ENCODE measurements around the gene TBC1D22B. TPM values are rescaled to one million over a fixed set of nuclear protein-coding genes. Genes with fewer than 3 reads are reported as not detected.
"Not testable (repeated sequence)": the region's sequence is repeated elsewhere in the genome, so short reads cannot be mapped to it uniquely, and the experiment has no call there.

The TBC1D22B gene
- total RNA-seq, 1 donor from 2014 or later, result 16.5 TPM

GRCh38 chr6:37293426-37293825 lies 35.9 kb downstream of the TBC1D22B start:
- no peak overlapping the region for H3K9ac ChIP-seq
- no peak overlapping the region for H3K4me3 ChIP-seq
- H3K4me1 ChIP-seq, result no peaks in the 10 kb centered on the region
- H3K27ac ChIP-seq, result no peak overlapping the region
- H3K36me3 Mint-ChIP-seq, result peaks cover 40% of the 10 kb centered on the region
- H3K4me3 Mint-ChIP-seq, result no peak overlapping the region
- peaks cover 6% of the 10 kb centered on the region for H3K36me3 ChIP-seq
- peaks cover 3% of the 10 kb centered on the region for H4K20me1 ChIP-seq (ENCODE audit: low read depth)
- no peak overlapping the region for H3K4me2 ChIP-seq
- H3K27me3 ChIP-seq, result no peaks in the 10 kb centered on the region
- peaks cover 8% of the 10 kb centered on the region for H3K27me3 Mint-ChIP-seq (ENCODE audit: insufficient read depth, low read depth)
- H3F3A ChIP-seq (ENCODE audit: low read depth), result no peaks in the 10 kb centered on the region
- H3K4me1 Mint-ChIP-seq, result no peaks in the 10 kb centered on the region
- no peaks in the 10 kb centered on the region for H3K9me3 Mint-ChIP-seq
- TF ChIP-seq CTCF (IDR thresholded peaks at IDR 0.05) (no peak), EZH2phosphoT487 (IDR thresholded peaks at IDR 0.05) (no peak), EZH2 (IDR thresholded peaks at IDR 0.05) (no peak)
- no peaks in the 10 kb centered on the region for H3K9me3 ChIP-seq (ENCODE audit: low read depth)
- H3K79me2 ChIP-seq (ENCODE audit: low read depth), result no peaks in the 10 kb centered on the region
- H3K27ac Mint-ChIP-seq, result no peak overlapping the region
- no peak overlapping the region for H2AFZ ChIP-seq (replicated peaks)
- DNase-seq (ENCODE audit: low spot score), result no peak

GRCh38 chr6:37297637-37298036 lies 40.1 kb downstream of the TBC1D22B start:
- not testable (repeated sequence) for H3K9me3 Mint-ChIP-seq; H2AFZ ChIP-seq (replicated peaks); DNase-seq (ENCODE audit: low spot score); H3F3A ChIP-seq (ENCODE audit: low read depth); H3K36me3 ChIP-seq; H3K27ac ChIP-seq; H3K4me1 Mint-ChIP-seq; H4K20me1 ChIP-seq (ENCODE audit: low read depth); H3K4me3 Mint-ChIP-seq; H3K4me1 ChIP-seq; H3K9ac ChIP-seq; H3K27ac Mint-ChIP-seq; H3K4me2 ChIP-seq; H3K27me3 Mint-ChIP-seq (ENCODE audit: insufficient read depth, low read depth); H3K4me3 ChIP-seq; H3K9me3 ChIP-seq (ENCODE audit: low read depth); H3K79me2 ChIP-seq (ENCODE audit: low read depth); H3K27me3 ChIP-seq
- peaks cover 34% of the 10 kb centered on the region for H3K36me3 Mint-ChIP-seq

GRCh38 chr6:37298958-37299357 lies 41.4 kb downstream of the TBC1D22B start:
- TF ChIP-seq CTCF (IDR thresholded peaks at IDR 0.05) (no peak), EZH2phosphoT487 (IDR thresholded peaks at IDR 0.05) (no peak), EZH2 (IDR thresholded peaks at IDR 0.05) (no peak)
- Histone ChIP-seq H4K20me1 (ENCODE audit: low read depth) (peaks cover 4% of the 10 kb centered on the region), H3K27ac (no peak overlapping the region), H2AFZ (replicated peaks) (no peak overlapping the region), H3K36me3 (peaks cover 6% of the 10 kb centered on the region), H3K4me3 (no peak overlapping the region), H3K9me3 (ENCODE audit: low read depth) (no peaks in the 10 kb centered on the region), H3K4me1 (no peaks in the 10 kb centered on the region), H3K79me2 (ENCODE audit: low read depth) (no peaks in the 10 kb centered on the region), H3K4me2 (no peak overlapping the region), H3K27me3 (no peaks in the 10 kb centered on the region), H3K9ac (no peak overlapping the region), H3F3A (ENCODE audit: low read depth) (peaks cover 9% of the 10 kb centered on the region)
- Mint-ChIP-seq H3K4me3 (no peak overlapping the region), H3K4me1 (peaks cover 8% of the 10 kb centered on the region), H3K9me3 (peaks cover 2% of the 10 kb centered on the region), H3K36me3 (peaks cover 25% of the 10 kb centered on the region), H3K27me3 (ENCODE audit: insufficient read depth, low read depth) (no peaks in the 10 kb centered on the region), H3K27ac (no peak overlapping the region)
- no peak for DNase-seq (ENCODE audit: low spot score)

GRCh38 chr6:37299990-37300389 lies 42.4 kb downstream of the TBC1D22B start:
- H3K27me3 ChIP-seq, result no peaks in the 10 kb centered on the region
- Mint-ChIP-seq H3K4me3 (no peak overlapping the region), H3K4me1 (peaks cover 8% of the 10 kb centered on the region), H3K27me3 (ENCODE audit: insufficient read depth, low read depth) (no peaks in the 10 kb centered on the region), H3K36me3 (peaks cover 21% of the 10 kb centered on the region), H3K27ac (no peak overlapping the region), H3K9me3 (peaks cover 2% of the 10 kb centered on the region)
- H2AFZ ChIP-seq (replicated peaks), result no peak overlapping the region
- no peak for DNase-seq (ENCODE audit: low spot score)
- H3K9me3 ChIP-seq (ENCODE audit: low read depth), result no peaks in the 10 kb centered on the region
- no peak for TF ChIP-seq EZH2 (IDR thresholded peaks at IDR 0.05)
- TF ChIP-seq EZH2phosphoT487 (IDR thresholded peaks at IDR 0.05), result no peak
- TF ChIP-seq CTCF (IDR thresholded peaks at IDR 0.05), result no peak
- no peak overlapping the region for H3K9ac ChIP-seq
- peaks cover 4% of the 10 kb centered on the region for H4K20me1 ChIP-seq (ENCODE audit: low read depth)
- no peak overlapping the region for H3K4me2 ChIP-seq
- H3K79me2 ChIP-seq (ENCODE audit: low read depth), result no peaks in the 10 kb centered on the region
- no peak overlapping the region for H3K27ac ChIP-seq
- H3K36me3 ChIP-seq, result peaks cover 6% of the 10 kb centered on the region
- no peak overlapping the region for H3K4me3 ChIP-seq
- H3K4me1 ChIP-seq, result no peaks in the 10 kb centered on the region
- H3F3A ChIP-seq (ENCODE audit: low read depth), result peaks cover 9% of the 10 kb centered on the region
